GM18508 (cell line): ENCODE measurements around the gene CLSTN1.

ENCODE experiments used
- ATAC-seq: cut with Tn5 transposase; IDR thresholded peaks from one replicate; pipeline ENCODE4 v1.9.1; 2021; ENCODE audit warnings: moderate number of reproducible peaks; ENCODE audit not compliant: insufficient read depth, unreplicated experiment

CLSTN1 gene

GRCh38 chr1:9691691-9692090 is 132.1 kb downstream of the CLSTN1 start:
- ATAC-seq = no peak

- no peak for ATAC-seq
Observed at GRCh38 chr1:9691108-9691445, 132.7 kb downstream of the CLSTN1 start.

GRCh38 chr1:9690440-9691107 is 133.2 kb downstream of the CLSTN1 start:
- ATAC-seq = no peak

- ATAC-seq = no peak
Observed at GRCh38 chr1:9689971-9690381, 133.8 kb downstream of the CLSTN1 start.

GRCh38 chr1:9689011-9689706 is 134.6 kb downstream of the CLSTN1 start:
- no peak for ATAC-seq

GRCh38 chr1:9688599-9688998 is 135.2 kb downstream of the CLSTN1 start:
- no peak for ATAC-seq

- no peak for ATAC-seq
Observed at GRCh38 chr1:9687874-9688582, 135.7 kb downstream of the CLSTN1 start.

GRCh38 chr1:9687120-9687873 is 136.5 kb downstream of the CLSTN1 start:
- no peak for ATAC-seq

GRCh38 chr1:9684801-9685200 is 139.0 kb downstream of the CLSTN1 start:
- ATAC-seq = no peak

GRCh38 chr1:9680828-9681227 is 142.9 kb downstream of the CLSTN1 start:
- ATAC-seq = no peak

GRCh38 chr1:9680091-9680490 is 143.7 kb downstream of the CLSTN1 start:
- no peak for ATAC-seq
